MM.1S (cell line): ENCODE data around the gene DSCAML1.

Experiments used
- DNase-seq: peaks from one replicate; pipeline ENCODE4 v3.0.0-alpha.2; 2015
- H2AFZ ChIP-seq: fragments of 300-600 bp; sonication (generic); 2 replicates; pipeline ENCODE4 v1.6.0; 2016; ENCODE audit warnings: antibody characterized with exemption, low read length
- H3F3A ChIP-seq: fragments of 300-600 bp; sonication (generic); 2 replicates; pipeline ENCODE4 v1.6.1; 2016; ENCODE audit warnings: mild to moderate bottlenecking, antibody characterized with exemption, low read length, moderate library complexity, mixed read lengths; ENCODE audit not compliant: insufficient read depth
- H3K27ac ChIP-seq: fragments of 300-600 bp; sonication (generic); 2 replicates; pipeline ENCODE4 v1.5.1; 2016; ENCODE audit warnings: mild to moderate bottlenecking, low read length
- H3K27me3 ChIP-seq: fragments of 300-600 bp; sonication (generic); replicated peaks from 2 replicates; pipeline ENCODE4 v1.6.0; 2016; ENCODE audit warnings: low read length; ENCODE audit not compliant: insufficient read depth
- H3K36me3 ChIP-seq: fragments of 300-600 bp; sonication (generic); replicated peaks from 2 replicates; pipeline ENCODE4 v1.6.1; 2016; ENCODE audit warnings: mild to moderate bottlenecking, low read length, mixed read lengths; ENCODE audit not compliant: insufficient read depth
- H3K4me1 ChIP-seq: fragments of 300-600 bp; sonication (generic); 2 replicates; pipeline ENCODE4 v1.6.1; 2016; ENCODE audit warnings: low read length, mixed read lengths
- H3K4me2 ChIP-seq: fragments of 300-600 bp; sonication (generic); 2 replicates; pipeline ENCODE4 v1.6.0; 2016; ENCODE audit warnings: low read depth, low read length
- H3K4me3 ChIP-seq: fragments of 300-600 bp; sonication (generic); 2 replicates; pipeline ENCODE4 v1.5.1; 2016; ENCODE audit warnings: low read length, mixed read lengths
- H3K79me2 ChIP-seq: fragments of 300-600 bp; sonication (generic); 2 replicates; pipeline ENCODE4 v1.6.1; 2016; ENCODE audit warnings: mixed run types, low read length, mixed read lengths
- H3K9ac ChIP-seq: fragments of 300-600 bp; sonication (generic); 2 replicates; pipeline ENCODE4 v1.6.1; 2016; ENCODE audit warnings: low read length, mixed read lengths
- H3K9me2 ChIP-seq: fragments of 300-600 bp; sonication (generic); replicated peaks from 2 replicates; pipeline ENCODE4 v1.6.1; 2016; ENCODE audit warnings: mild to moderate bottlenecking, low read length, mixed read lengths; ENCODE audit not compliant: insufficient read depth
- H3K9me3 ChIP-seq: fragments of 300-600 bp; sonication (generic); replicated peaks from 2 replicates; pipeline ENCODE4 v1.6.1; 2016; ENCODE audit warnings: mild to moderate bottlenecking, low read length, mixed read lengths; ENCODE audit not compliant: insufficient read depth
- H4K20me1 ChIP-seq: fragments of 300-600 bp; sonication (generic); 2 replicates; pipeline ENCODE4 v1.6.1; 2016; ENCODE audit warnings: mild to moderate bottlenecking, low read length, moderate library complexity, mixed read lengths; ENCODE audit not compliant: insufficient read depth
- CTCF ChIP-seq: fragments of 300-600 bp; sonication (generic); IDR thresholded peaks from 2 replicates; pipeline ENCODE4 v1.5.1; 2016; ENCODE audit warnings: antibody characterized with exemption, low read length, mixed read lengths
- EZH2 ChIP-seq: fragments of 300-600 bp; sonication (generic); optimal IDR thresholded peaks from 2 replicates; pipeline ENCODE3; 2017; ENCODE audit warnings: low read depth, mild to moderate bottlenecking, antibody characterized with exemption, low read length, mixed read lengths
- EZH2phosphoT487 ChIP-seq: fragments of 300-600 bp; sonication (generic); IDR thresholded peaks from 2 replicates; pipeline ENCODE4 v1.6.1; 2018; ENCODE audit warnings: antibody characterized with exemption, low read length

The DSCAML1 gene

DNA sequence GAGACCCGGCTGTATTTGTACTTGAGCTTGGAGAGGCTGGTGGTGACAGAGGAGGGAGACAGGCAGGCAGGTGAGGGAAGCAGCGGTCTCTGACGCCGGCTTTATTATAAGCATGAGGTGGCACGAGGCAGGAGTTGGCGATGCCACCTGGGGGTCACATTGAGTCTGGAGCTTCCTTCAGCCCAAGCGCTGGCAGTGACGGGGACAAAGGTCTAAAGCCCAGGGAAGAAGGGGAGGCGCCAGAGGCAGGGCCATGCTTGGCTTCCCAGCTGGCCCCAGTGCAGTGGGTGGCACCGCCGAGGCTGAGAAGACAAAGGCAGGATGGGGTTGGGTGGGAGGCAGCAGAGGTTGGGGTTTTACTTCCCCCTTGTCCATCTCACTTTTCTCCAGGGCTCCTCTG lies 23.1 kb upstream of the DSCAML1 start:
- H2AFZ ChIP-seq: no peak overlapping the region
- no peaks in the 10 kb centered on the region for H3K79me2 ChIP-seq
- H3K4me1 ChIP-seq: peaks cover 18% of the 10 kb centered on the region
- H3F3A ChIP-seq: no peaks in the 10 kb centered on the region; the same call in 1 of the 2 replicates
- TF ChIP-seq EZH2phosphoT487: no peak
- TF ChIP-seq EZH2: no peak
- TF ChIP-seq CTCF: no peak
- H3K9me2 ChIP-seq: no peaks in the 10 kb centered on the region
- no peaks in the 10 kb centered on the region for H3K9me3 ChIP-seq
- no peak overlapping the region for H3K4me2 ChIP-seq
- H3K36me3 ChIP-seq: no peaks in the 10 kb centered on the region
- H4K20me1 ChIP-seq: no peaks in the 10 kb centered on the region
- peaks cover 27% of the 10 kb centered on the region for H3K27me3 ChIP-seq
- H3K9ac ChIP-seq: no peak overlapping the region
- no peak overlapping the region for H3K27ac ChIP-seq
- H3K4me3 ChIP-seq: no peak overlapping the region
- DNase-seq: no peak

GRCh38 chr11:117819096-117820040 lies 22.4 kb upstream of the DSCAML1 start:
- Histone ChIP-seq H3K4me2 (no peak overlapping the region), H2AFZ (no peak overlapping the region), H3K9ac (no peak overlapping the region), H3K36me3 (no peaks in the 10 kb centered on the region), H3K4me3 (no peak overlapping the region), H3K79me2 (no peaks in the 10 kb centered on the region), H3K9me2 (no peaks in the 10 kb centered on the region), H4K20me1 (no peaks in the 10 kb centered on the region), H3K27me3 (peaks cover 20% of the 10 kb centered on the region), H3K4me1 (peaks cover 25% of the 10 kb centered on the region), H3K27ac (no peak overlapping the region), H3K9me3 (no peaks in the 10 kb centered on the region), H3F3A (no peaks in the 10 kb centered on the region; the same call in 1 of the 2 replicates)
- DNase-seq: peak; percentile 39
- peak; percentile 58 for TF ChIP-seq CTCF
- no peak for TF ChIP-seq EZH2

DNA sequence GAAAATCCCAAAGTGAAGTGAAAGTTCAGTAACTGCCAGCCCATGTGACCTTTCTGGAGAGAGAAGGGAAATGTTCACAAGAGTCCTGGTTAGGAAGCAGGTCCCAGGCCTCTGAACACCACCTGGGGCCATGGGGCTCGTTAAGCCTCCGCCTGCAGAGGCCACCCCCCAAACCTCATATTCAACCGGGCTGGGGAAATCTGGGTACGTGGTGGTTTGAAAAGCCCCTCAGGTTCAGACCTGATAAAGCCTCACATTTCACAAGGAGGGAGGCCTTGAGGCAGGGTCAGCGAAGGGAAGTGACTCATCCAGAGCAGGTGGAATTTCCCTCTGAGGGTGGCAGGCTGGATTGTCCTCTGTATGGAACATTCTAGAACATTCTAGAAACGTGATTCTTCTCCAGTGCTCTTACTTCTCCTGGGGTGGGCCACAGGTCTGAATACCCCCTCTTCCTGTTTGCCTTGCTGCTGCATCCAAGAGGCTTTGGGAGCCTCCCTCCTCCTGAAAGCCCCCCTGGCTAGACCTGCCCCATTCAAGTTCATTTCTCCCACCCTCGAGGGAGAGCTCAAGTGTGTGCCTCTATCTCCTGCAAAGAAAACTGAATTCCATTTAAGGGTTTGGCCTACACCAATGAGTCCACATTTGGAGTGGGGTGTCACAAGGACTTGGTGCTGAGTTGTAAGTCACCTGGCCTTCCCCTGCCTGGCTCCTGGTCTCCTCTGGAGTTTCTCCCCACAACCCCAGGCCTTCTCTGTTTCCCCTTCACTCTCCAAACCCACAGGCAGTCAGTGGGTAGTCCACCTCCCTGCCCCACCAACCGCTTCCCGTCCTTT lies 21.2 kb upstream of the DSCAML1 start:
- TF ChIP-seq CTCF (no peak), EZH2 (no peak), EZH2phosphoT487 (no peak)
- Histone ChIP-seq H4K20me1 (no peaks in the 10 kb centered on the region), H3K4me1 (peaks cover 26% of the 10 kb centered on the region), H3K27me3 (peaks cover 9% of the 10 kb centered on the region), H3K9ac (no peak overlapping the region), H3K9me3 (no peaks in the 10 kb centered on the region), H3K4me3 (no peak overlapping the region), H3K4me2 (no peak overlapping the region), H3K79me2 (no peaks in the 10 kb centered on the region), H3K9me2 (no peaks in the 10 kb centered on the region), H3K36me3 (no peaks in the 10 kb centered on the region), H3F3A (no peaks in the 10 kb centered on the region; the same call in 1 of the 2 replicates), H3K27ac (no peak overlapping the region), H2AFZ (peak overlapping the region; percentile 75)
- no peak for DNase-seq
